HG03575 (cell line): ENCODE measurements around the gene ACAT2.
"Not testable (repeated sequence)": the region's sequence is repeated elsewhere in the genome, so short reads cannot be mapped to it uniquely, and the experiment has no call there.

Experiments
- ATAC-seq: cut with Tn5 transposase; IDR thresholded peaks from one replicate; pipeline ENCODE4 v1.9.1; 2021; ENCODE audit not compliant: unreplicated experiment, insufficient number of reproducible peaks, low FRiP score; ENCODE audit errors: extremely low read depth

The ACAT2 gene

GRCh38 chr6:159761873-159762680 is at the start of gene ACAT2:
ACAT2 (plus strand) TSS chr6:159762045; CDS start chr6:159762088, 43 bp downstream.
- peak; percentile 88 for ATAC-seq

- ATAC-seq: not testable (repeated sequence)
Observed at GRCh38 chr6:159712389-159712788, 49.5 kb upstream of the ACAT2 start.

- no peak for ATAC-seq
Observed at GRCh38 chr6:159713984-159714383, 47.9 kb upstream of the ACAT2 start.

GRCh38 chr6:159714404-159714803 is 47.4 kb upstream of the ACAT2 start:
- no peak for ATAC-seq

- ATAC-seq: no peak
Observed at GRCh38 chr6:159715166-159715565, 46.7 kb upstream of the ACAT2 start.

GRCh38 chr6:159715605-159716004 is 46.2 kb upstream of the ACAT2 start:
- no peak for ATAC-seq

GRCh38 chr6:159716247-159717096 is 45.4 kb upstream of the ACAT2 start:
- ATAC-seq: no peak

- ATAC-seq: no peak
Observed at GRCh38 chr6:159718634-159719033, 43.2 kb upstream of the ACAT2 start.

GRCh38 chr6:159719287-159719686 is 42.6 kb upstream of the ACAT2 start:
- no peak for ATAC-seq

- ATAC-seq: no peak
Observed at GRCh38 chr6:159720708-159721107, 41.1 kb upstream of the ACAT2 start.

GRCh38 chr6:159721981-159722380 is 39.9 kb upstream of the ACAT2 start:
- not testable (repeated sequence) for ATAC-seq

GRCh38 chr6:159722655-159723054 is 39.2 kb upstream of the ACAT2 start:
- no peak for ATAC-seq

GRCh38 chr6:159723259-159723658 is 38.6 kb upstream of the ACAT2 start:
- ATAC-seq: no peak

- no peak for ATAC-seq
Observed at GRCh38 chr6:159724778-159725177, 37.1 kb upstream of the ACAT2 start.

GRCh38 chr6:159725208-159725607 is 36.6 kb upstream of the ACAT2 start:
- not testable (repeated sequence) for ATAC-seq

GRCh38 chr6:159726255-159726917 is 35.5 kb upstream of the ACAT2 start:
- no peak for ATAC-seq

GRCh38 chr6:159726918-159727716 is 34.7 kb upstream of the ACAT2 start, which contains the start of gene WTAP:
WTAP (plus strand) TSS chr6:159727506; CDS start chr6:159736266, 8,760 bp downstream.
- peak; percentile 54 for ATAC-seq

- peak; percentile 3 for ATAC-seq
Observed at GRCh38 chr6:159727717-159728445, 34.0 kb upstream of the ACAT2 start.
